Mucosa of rectum (tissue), 2 donors: ENCODE data around the gene SUGCT.

Experiments used
- H3K27ac ChIP-seq, 2 donors: one replicate each; pipeline ENCODE4 v1.7.0; 2013; ENCODE audit warnings: inconsistent platforms in 2 of 2, low read depth in 2 of 2, low read length in 2 of 2
- H3K27me3 ChIP-seq, 2 donors: one replicate each; pipeline ENCODE4 v1.7.0; 2013; ENCODE audit warnings: low read length in 2 of 2; ENCODE audit not compliant: control insufficient read depth in 2 of 2, insufficient read depth in 2 of 2
- H3K36me3 ChIP-seq, 2 donors: one replicate each; pipeline ENCODE4 v1.7.0; 2013; ENCODE audit warnings: low read length in 2 of 2; ENCODE audit not compliant: control insufficient read depth in 2 of 2, insufficient read depth in 2 of 2
- H3K4me1 ChIP-seq, 2 donors: one replicate each; pipeline ENCODE4 v1.7.0; 2013; ENCODE audit warnings: low read length in 2 of 2, mild to moderate bottlenecking in 1 of 2; ENCODE audit not compliant: control insufficient read depth in 2 of 2, insufficient read depth in 2 of 2
- H3K4me3 ChIP-seq, 2 donors: one replicate each; pipeline ENCODE4 v1.7.0; 2013; ENCODE audit warnings: low read length in 2 of 2
- H3K9ac ChIP-seq, 2 donors: one replicate each; pipeline ENCODE4 v1.7.0; 2013; ENCODE audit warnings: low read length in 2 of 2, low read depth in 1 of 2, mild to moderate bottlenecking in 1 of 2
- H3K9me3 ChIP-seq, 2 donors: one replicate each; pipeline ENCODE4 v1.7.0; 2013; ENCODE audit warnings: low read length in 2 of 2; ENCODE audit not compliant: control insufficient read depth in 2 of 2
- donor health status: healthy.
- donor health status: Normal muscosa, but diverticular disease.

SUGCT gene

GRCh38 chr7:40306596-40306995, 171.8 kb downstream of the SUGCT start:
- Histone ChIP-seq H3K9me3 (no peaks in the 10 kb centered on the region), H3K9ac (no peak overlapping the region), H3K36me3 (no peaks in the 10 kb centered on the region), H3K27ac (no peak overlapping the region), H3K27me3 (no peaks in the 10 kb centered on the region), H3K4me1 (no peaks in the 10 kb centered on the region), H3K4me3 (no peak overlapping the region)

- Histone ChIP-seq H3K9me3 (no peaks in the 10 kb centered on the region), H3K9ac (no peak overlapping the region), H3K4me1 (no peaks in the 10 kb centered on the region), H3K27me3 (no peaks in the 10 kb centered on the region), H3K36me3 (no peaks in the 10 kb centered on the region), H3K27ac (no peak overlapping the region), H3K4me3 (no peak overlapping the region)
Observed at GRCh38 chr7:40310258-40310657, 175.5 kb downstream of the SUGCT start.

GRCh38 chr7:40311307-40311706, 176.5 kb downstream of the SUGCT start:
- Histone ChIP-seq H3K27me3 (no peaks in the 10 kb centered on the region), H3K4me3 (no peak overlapping the region), H3K36me3 (no peaks in the 10 kb centered on the region), H3K27ac (no peak overlapping the region), H3K9me3 (no peaks in the 10 kb centered on the region), H3K4me1 (no peaks in the 10 kb centered on the region), H3K9ac (no peak overlapping the region)

- Histone ChIP-seq H3K27ac (no peak overlapping the region), H3K4me1 (no peaks in the 10 kb centered on the region), H3K36me3 (no peaks in the 10 kb centered on the region), H3K4me3 (no peak overlapping the region), H3K9ac (no peak overlapping the region), H3K27me3 (no peaks in the 10 kb centered on the region), H3K9me3 (no peaks in the 10 kb centered on the region)
Observed at GRCh38 chr7:40315277-40315676, 180.5 kb downstream of the SUGCT start.

GRCh38 chr7:40316176-40316575, 181.4 kb downstream of the SUGCT start:
- Histone ChIP-seq H3K27ac (no peak overlapping the region), H3K9ac (no peak overlapping the region), H3K4me3 (no peak overlapping the region), H3K9me3 (no peaks in the 10 kb centered on the region), H3K36me3 (no peaks in the 10 kb centered on the region), H3K27me3 (no peaks in the 10 kb centered on the region), H3K4me1 (no peaks in the 10 kb centered on the region)

- no peaks in the 10 kb centered on the region for H3K36me3 ChIP-seq
- no peak overlapping the region for H3K27ac ChIP-seq
- H3K4me1 ChIP-seq = peaks cover 2% of the 10 kb centered on the region in 2 donors
- H3K4me3 ChIP-seq = no peak overlapping the region
- H3K27me3 ChIP-seq = no peaks in the 10 kb centered on the region
- no peak overlapping the region for H3K9ac ChIP-seq
- no peaks in the 10 kb centered on the region for H3K9me3 ChIP-seq
Observed at GRCh38 chr7:40324914-40325313, 190.1 kb downstream of the SUGCT start.

GRCh38 chr7:40327113-40327512, 192.3 kb downstream of the SUGCT start:
- no peaks in the 10 kb centered on the region for H3K36me3 ChIP-seq
- H3K9ac ChIP-seq = no peak overlapping the region
- no peaks in the 10 kb centered on the region for H3K9me3 ChIP-seq
- H3K27me3 ChIP-seq = no peaks in the 10 kb centered on the region
- peaks cover 3 to 5% of the 10 kb centered on the region in 2 donors for H3K4me1 ChIP-seq
- H3K27ac ChIP-seq = no peak overlapping the region
- no peak overlapping the region for H3K4me3 ChIP-seq

- H3K4me1 ChIP-seq = peaks cover 3 to 5% of the 10 kb centered on the region in 2 donors
- no peak overlapping the region for H3K9ac ChIP-seq
- H3K9me3 ChIP-seq = no peaks in the 10 kb centered on the region
- no peak overlapping the region for H3K4me3 ChIP-seq
- H3K27me3 ChIP-seq = no peaks in the 10 kb centered on the region
- no peak overlapping the region for H3K27ac ChIP-seq
- no peaks in the 10 kb centered on the region for H3K36me3 ChIP-seq
Observed at GRCh38 chr7:40327873-40328272, 193.1 kb downstream of the SUGCT start.

- H3K4me1 ChIP-seq = peaks cover 2 to 3% of the 10 kb centered on the region in 2 donors
- no peaks in the 10 kb centered on the region for H3K27me3 ChIP-seq
- H3K36me3 ChIP-seq = no peaks in the 10 kb centered on the region
- no peak overlapping the region for H3K4me3 ChIP-seq
- H3K9me3 ChIP-seq = no peaks in the 10 kb centered on the region
- H3K27ac ChIP-seq = no peak overlapping the region
- no peak overlapping the region for H3K9ac ChIP-seq
Observed at GRCh38 chr7:40329601-40330153, 194.9 kb downstream of the SUGCT start.

- Histone ChIP-seq H3K36me3 (no peaks in the 10 kb centered on the region), H3K27me3 (no peaks in the 10 kb centered on the region), H3K9ac (no peak overlapping the region), H3K4me1 (peaks cover 2 to 3% of the 10 kb centered on the region in 2 donors), H3K27ac (no peak overlapping the region), H3K4me3 (no peak overlapping the region), H3K9me3 (no peaks in the 10 kb centered on the region)
Observed at GRCh38 chr7:40330408-40330807, 195.6 kb downstream of the SUGCT start.

- Histone ChIP-seq H3K27me3 (no peaks in the 10 kb centered on the region), H3K9me3 (no peaks in the 10 kb centered on the region), H3K9ac (no peak overlapping the region), H3K27ac (no peak overlapping the region), H3K4me3 (no peak overlapping the region), H3K4me1 (peaks cover 2 to 3% of the 10 kb centered on the region in 2 donors), H3K36me3 (no peaks in the 10 kb centered on the region)
Observed at GRCh38 chr7:40331915-40332314, 197.1 kb downstream of the SUGCT start.
